GM19025 (cell line): ENCODE results near the gene GADL1.

Experiments used
- ATAC-seq: cut with Tn5 transposase; IDR thresholded peaks from one replicate; pipeline ENCODE4 v1.9.1; 2021; ENCODE audit warnings: mild to moderate bottlenecking, low read depth, moderate library complexity; ENCODE audit not compliant: unreplicated experiment

Gene GADL1

DNA sequence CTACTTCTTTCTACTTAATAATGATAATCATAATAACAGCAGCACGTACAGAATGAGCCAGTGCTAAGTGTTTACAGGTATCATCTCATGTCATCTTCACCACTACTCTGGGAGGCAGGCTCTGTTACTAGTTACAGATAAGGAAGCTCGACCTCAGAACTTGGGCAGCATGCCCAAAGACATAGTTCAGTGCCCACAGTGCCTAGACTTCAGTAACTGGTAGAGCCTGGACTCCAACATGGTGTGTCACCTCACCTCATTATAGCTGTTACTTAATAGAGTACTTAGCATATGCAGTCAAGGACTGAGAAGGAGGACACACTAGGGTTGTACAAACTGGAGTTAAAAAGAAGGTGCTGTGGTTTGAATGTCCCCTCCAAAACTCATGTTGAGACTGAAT is 7.6 kb downstream of the GADL1 start:
- no peak for ATAC-seq

DNA sequence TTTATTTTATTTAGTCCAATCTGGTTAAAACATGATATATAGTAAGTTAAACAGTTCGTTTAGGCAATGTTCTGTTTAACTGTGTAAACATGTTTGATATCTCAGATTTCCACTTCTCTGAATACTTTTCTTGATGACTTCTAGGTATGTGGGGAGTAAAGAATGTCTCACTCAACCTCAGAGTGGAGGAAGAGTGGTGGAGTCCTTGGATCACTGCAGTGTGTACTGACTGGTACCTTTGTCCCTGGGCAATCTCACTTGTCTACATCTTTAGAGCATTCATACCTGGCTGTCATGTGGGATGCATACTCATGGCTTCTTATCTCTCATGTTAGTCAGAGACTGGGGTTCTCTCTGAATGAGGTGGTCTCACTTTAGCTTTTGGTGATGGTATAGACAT is 15.6 kb downstream of the GADL1 start:
- ATAC-seq, result no peak

DNA sequence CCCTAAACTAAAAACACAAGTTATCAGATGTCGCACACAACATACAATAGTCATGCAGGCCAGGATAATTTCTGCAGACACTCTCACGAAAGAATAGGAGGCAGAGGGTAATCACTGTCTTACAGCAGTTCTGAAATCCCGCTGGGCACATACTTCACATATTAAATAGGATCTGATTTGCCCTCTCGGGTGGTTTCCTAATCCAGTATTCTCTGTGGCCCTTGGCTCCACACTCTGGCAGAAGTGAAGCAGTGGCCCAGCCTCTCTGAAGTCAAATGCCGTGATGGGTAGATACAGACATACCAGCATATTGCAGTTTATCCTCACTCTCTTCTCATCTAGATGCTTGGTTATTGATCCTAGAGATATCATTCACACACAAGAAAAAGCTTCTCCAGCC is 19.0 kb downstream of the GADL1 start:
- ATAC-seq, result no peak

DNA sequence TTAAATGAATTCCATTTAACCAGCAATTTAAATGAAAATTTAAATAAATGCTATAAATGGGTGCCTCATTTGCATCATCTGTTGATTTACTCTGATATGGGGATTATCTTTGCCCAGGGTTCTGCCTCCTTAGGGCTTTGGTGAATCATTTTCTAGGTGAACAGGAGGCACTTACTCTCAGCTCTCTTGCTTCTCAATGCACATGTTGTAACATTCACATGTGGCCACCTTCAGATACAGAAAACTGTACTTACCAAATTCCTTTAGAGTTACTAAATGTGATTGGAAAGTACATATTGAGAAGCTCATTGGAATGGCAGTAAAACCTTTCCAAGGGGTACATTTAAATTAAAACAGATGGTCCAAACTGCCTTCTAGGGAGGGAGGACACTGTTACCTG is 20.8 kb downstream of the GADL1 start:
- no peak for ATAC-seq

DNA sequence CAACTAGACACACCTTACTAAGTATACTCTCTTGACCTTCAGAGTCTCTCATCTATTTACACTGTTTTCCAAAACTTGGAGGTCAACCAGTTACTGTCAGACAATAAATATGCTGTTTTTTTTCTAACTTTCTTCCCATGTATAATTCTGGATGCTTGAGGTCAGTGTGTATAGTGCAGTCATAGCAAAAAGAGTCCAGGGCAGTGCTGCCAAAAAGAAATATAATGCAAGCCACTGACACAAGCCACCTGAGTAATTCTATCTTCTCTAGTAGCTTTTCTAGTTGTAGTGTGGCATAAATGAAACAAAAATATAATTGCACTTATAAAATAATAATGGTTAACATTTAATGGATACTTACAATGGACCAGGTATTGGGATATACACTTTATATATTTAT is 21.6 kb downstream of the GADL1 start:
- no peak for ATAC-seq

DNA sequence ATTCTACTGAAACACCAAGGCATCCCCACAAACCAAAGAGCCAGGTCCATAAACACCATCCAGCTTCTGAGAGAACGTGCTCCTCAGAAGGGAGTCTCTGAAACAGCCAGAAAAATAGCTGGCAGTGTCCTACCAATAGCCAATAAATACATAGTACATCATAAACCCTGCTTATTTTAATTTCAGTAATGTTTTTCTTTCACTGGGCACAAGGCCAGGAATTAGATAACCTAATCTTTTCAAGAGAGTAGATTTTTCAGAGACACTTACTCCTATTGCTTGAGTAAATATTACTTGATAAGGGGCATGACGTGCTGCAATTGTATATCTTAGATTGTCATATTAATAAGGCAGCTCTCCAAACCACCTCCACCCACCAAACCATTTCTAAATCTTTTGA is 22.7 kb downstream of the GADL1 start:
- ATAC-seq, result no peak

DNA sequence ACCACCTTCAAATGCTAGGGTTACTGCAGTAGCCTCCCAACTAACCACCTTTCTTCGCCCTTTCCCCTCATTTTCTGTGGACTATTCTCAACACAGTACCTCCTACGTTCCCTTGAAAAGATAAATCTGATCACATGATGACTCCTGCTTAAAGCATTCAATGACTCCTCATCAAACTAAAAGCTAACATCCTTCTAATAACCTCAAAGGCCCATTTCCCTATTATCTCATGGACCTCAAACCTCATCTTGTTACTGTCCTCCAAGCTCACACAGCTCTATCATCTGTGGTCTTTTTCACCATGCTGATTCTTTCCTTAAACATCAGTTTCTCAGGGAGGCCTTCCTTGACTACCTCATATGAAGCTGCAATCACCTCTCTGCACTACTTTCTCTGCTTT is 29.6 kb downstream of the GADL1 start:
- no peak for ATAC-seq

DNA sequence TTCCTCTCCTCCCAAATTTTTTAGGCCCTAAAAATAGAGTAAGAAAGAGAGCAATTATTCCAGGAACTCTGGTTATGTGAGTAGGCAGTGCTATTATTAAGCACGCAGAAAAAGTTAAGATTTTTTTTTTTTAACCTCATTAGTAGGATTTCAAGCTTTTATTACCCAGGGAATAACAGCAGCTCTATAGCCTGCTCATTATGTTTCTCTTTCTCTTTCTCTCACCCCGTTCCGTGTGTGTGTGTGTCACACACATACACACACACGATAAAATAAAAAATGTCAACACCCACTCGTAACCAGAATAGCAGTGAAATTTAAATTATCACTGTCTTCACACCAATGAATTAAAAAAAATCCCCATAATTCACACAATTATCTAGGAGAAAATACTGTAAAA is 30.3 kb downstream of the GADL1 start:
- ATAC-seq, result no peak

DNA sequence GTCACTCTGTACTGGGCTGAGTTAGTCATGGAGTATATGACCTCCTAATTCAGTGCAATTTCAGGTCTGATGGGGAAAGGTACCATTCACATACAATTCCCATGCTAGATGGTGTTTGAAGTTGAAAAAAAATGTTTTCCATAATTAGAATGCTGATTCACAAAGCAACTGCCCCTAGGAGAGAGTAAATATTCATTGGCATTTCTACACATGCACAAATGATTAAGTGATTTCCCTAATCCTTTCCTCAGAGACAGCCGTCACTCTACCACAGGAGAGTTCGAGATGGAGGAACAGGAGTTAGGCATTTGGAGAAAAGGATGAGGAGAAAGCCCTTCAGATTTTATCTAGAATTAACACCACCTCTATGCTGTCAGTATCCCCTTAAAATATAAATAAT is 32.5 kb downstream of the GADL1 start:
- ATAC-seq, result no peak

DNA sequence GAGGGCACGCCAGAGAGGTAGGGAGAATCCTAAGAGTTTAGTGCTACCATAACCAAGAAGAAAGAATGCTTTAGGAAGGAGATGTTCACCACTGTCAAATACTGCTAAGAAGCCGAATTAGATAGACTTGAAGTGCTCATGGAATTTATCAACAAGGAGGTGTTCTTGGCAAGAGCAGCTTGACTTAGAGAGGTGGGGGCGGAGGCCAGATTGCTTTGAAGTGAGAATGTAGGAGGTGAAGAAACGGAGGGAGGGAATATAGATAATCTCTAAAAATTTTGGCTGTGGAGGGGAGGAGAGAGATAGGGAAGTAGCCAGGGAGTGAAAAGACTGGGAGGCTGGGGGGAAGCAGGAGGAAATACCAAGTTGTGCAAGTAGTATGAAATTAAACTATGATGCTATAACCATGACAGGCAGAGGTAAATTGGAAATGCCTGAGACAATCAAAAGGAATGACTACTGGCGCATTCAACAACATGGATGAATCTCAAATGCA is 35.5 kb downstream of the GADL1 start:
- ATAC-seq, result no peak

DNA sequence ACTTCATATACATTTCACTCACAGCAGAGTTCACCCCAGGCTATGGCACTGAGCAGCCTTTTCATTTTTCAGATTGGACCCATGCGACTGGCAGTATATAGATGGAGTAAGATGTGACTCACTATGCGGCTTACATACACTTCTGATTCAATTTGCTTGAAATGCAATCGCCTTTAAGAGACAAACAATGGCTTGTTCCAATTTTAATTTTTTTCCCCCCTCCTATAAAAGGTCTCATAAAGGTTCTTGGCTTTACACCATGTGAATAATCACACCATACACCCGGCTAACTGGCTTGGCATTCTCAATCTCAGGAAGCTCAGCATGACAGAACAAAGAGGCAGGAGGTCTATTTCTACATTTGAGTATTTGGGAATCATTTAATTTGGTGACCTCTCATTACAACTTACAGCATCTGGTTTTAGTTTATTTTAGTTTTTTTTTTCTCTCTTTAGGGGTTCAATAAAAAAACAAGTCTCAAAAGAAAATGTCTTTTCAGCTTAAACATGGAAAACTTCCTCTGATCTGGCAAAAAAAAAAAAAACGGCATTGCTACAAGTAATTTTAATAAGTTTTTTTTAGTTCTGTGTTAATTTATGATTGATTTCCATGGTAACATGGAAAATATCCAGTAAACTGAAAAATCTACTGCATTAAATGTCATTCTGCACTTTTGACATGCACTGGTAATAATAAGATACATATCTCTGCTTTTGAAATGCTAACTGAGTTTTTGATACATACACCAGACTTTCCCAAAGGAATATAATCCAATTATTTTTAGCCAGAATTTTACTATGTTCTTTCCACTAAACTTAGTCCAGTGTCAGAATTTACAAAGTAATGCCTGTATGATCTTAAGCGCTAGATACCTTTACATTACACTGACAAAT is 38.8 kb downstream of the GADL1 start:
- no peak for ATAC-seq

DNA sequence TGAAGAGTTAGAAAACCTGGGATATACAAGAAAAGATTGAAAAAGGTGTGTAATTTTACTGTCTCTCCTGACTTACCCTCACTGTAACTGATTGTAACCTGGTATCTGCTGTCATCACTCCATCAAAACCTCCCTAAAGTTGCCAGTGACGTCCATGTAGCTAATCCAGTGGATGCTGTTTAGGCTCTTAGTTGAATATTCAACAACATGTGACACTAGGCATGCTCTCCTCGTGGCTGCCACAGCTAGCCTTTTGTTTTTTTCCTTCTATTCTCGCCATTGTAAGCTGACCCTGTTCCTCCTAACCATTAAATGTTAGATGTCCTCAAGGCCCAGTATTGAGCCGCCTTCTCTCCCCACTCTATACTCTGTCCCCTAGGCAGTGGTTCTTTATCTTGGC is 41.6 kb downstream of the GADL1 start:
- ATAC-seq, result no peak

DNA sequence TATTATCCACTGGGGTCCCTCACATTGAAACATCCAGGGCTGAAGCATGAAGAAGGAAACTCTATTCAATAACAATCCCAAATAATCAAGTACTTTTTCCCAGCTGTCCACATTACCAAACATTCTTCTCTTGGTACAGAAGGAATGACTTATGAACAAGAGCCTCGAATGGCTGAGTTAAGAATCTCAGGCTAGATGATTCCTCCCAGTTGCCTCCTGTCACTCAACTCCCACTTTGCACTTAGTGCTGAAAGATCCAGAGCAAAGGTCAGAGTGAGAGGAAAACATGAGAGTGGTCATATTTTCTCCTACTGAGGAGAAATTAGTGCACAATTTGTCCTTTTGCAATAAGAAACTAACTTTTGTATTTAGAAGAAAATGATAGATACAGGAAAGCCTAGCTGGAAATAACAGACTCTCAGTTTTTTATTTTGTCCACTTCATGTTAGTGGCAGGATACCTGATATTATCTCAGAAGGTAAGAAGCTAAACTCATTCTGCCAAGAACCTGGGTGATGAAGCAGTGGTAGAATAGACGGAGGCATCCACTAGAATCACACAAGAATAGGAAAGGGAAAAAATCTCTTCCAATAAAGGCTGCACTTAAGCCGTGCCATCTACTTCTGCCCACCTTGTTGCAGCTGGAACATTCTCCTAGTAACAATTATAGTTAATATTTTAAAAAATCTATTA is 46.2 kb downstream of the GADL1 start:
- no peak for ATAC-seq

DNA sequence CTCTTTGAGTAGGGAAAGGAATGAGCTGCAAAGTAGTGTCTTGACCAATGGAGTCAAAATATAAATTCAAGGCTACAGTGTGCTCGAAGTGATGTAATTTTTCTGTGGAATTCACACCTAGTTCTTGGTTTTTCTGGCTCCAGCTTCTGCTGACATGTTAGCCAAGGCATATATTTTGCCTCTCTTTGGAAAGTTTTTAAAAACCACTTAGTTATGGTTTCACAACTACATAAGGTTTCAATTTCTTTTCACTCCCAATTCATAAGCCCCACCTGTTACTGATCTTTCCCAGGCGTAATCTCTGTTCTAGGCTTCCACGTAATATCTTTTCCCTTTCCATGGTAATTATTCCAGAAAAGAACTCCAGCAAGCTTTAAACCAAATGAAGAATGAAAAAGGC is 46.9 kb downstream of the GADL1 start:
- no peak for ATAC-seq

DNA sequence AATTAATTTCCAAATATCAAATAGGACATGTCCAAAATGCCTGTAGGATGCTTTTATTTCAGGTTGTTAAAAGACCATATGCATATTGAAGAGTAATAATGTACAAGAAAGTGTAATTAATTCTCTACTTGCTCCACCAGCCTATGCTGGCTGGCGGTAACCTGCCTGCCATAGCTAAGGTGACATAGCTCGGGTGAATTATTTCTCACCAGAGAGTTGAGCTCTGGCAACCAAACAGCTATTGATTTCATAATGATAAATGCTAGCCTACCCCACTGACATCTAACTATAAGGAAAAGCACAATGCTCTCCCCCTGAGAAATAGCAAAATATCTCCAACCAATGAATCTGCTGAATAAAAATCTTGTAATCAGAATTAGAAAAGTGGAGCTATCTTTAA is 48.9 kb downstream of the GADL1 start:
- ATAC-seq, result no peak

DNA sequence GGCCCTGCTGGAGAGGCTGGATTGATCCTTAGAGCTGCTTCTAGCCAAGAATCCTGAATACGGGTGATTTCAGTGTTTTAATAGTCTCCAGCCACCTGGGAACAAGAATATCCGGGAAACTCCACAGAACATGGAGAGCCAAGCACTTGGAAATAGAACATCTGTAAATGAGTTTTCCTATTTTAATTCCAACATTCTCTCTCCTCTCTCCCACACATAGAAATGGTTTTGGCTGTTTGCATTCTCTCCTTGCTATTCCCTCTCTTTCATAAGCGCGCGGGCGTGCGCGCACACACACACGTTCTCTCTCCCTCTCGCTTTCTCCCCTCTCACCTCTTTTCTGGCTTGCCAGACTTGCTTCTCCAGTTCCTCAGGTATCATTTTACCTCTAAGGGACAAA is 50.6 kb downstream of the GADL1 start:
- ATAC-seq, result no peak

DNA sequence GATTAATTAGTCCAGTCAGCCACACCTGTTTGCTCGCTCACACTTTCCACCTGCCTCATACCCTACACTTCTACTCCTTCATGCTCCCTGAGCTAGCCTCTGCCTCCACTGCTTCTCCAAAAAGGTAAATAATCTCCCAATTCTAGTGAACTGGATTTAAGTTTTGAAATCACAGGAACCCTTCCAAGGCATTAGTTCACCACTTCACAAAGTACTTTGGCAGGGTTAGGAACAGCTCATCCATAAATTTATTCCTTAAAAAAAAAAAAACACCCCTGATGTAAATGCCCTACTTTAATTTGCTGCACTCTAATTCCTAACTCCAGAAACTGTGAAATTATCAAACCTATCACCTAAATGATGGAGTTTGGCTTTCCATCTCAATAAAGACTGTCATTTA is 58.3 kb downstream of the GADL1 start:
- ATAC-seq, result no peak

DNA sequence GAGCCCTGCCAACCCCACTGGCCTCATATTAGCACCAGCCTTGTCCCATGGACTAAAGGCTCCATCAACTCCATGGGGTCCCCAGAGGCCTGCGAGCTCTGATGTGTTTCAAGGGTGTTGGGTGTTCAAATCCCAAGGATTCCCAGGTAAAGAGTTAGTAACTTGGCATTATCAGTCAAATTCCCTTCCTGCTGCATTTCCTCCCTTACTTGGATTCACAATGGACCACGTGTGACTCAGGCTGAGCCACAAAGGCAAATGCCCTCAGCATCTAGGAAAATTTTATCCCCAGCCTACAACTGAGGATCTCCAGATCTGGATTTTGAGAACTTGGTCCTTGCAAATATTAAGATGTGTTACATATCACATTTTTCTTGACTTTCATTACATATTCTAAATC is 58.8 kb downstream of the GADL1 start:
- no peak for ATAC-seq

DNA sequence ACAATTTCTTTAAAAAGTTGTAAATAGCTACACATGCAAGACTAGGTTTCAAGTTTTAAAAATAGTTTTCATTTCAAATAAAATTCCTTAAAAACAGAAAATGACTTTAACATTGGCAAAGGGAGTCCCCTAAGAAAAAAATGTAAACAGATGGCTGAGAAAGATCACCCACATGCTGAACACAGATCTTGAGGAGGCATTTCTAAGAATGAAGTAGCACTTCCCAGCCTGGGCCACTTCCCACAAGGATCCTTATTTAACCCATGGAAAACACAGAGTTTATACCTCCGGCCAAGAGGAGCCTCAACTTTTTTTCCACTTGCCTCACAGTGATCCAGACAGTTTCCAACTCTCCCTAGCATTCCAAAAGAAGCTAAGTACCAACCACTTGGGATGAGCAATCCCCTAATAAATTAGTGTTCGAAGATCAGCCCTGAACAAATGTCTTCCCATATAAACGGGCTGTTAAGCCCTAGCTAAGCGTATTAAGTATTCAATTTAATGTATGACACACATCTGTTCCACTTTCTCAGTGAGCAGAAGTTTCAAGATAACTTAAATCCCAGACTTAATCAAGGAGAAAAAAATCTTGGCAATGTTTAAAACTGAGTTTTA is 61.4 kb downstream of the GADL1 start:
- no peak for ATAC-seq

DNA sequence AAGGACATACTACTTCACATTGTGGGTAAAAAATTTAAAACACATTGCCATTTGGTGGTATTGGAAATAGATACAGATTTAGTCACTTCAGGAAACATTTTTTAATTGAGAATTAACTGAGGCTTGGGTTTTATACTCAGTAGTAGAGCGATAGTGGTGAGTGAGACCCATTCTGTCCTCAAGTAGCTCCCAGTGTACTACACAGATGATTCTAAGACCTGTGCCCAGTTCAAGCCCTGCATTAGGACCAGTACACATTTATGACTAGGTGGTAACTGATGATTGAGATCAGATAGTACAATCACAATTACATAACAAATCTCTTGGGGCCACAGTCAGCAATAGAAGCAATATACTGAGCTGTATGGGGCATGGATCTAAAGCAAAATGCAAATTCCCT is 67.4 kb downstream of the GADL1 start:
- ATAC-seq, result no peak

DNA sequence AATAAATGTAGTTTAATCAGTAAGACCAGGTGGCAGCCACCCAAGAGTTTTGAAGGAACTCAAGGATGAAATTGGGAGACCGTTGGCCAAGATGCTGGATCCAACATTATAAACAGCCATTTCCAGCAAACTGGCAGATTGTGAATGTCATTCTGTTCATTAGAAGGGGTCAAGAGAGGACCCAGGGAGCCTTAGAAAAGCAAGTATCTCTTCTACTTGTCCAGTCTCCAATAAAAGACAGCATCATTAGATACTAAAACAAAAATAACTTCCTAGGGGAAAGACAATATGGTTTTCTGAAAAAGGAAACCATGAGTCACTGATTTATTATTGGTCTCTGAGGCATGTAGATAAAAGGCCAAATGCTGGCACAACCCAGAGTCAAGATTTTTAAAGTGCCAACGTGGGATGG is 67.9 kb downstream of the GADL1 start:
- ATAC-seq, result no peak
